ENCODE results near the gene FHL1.
"Not testable (repeated sequence)": the region's sequence is repeated elsewhere in the genome, so short reads cannot be mapped to it uniquely, and the experiment has no call there.

- TF ChIP-seq POLR2A (IDR thresholded peaks at IDR 0.05; ENCODE audit: extremely low read depth, insufficient read length); CTCF (IDR thresholded peaks at IDR 0.05; ENCODE audit: low read depth, low read length): not testable (repeated sequence)
These were observed 38.4 kb upstream of the FHL1 start for GRCh38 chrX:136108905-136109304.
